Endothelial cell of umbilical vein (primary cell): Measurements from ENCODE around the gene EIF4E1B. TPM values are rescaled to one million over a fixed set of nuclear protein-coding genes. Genes with fewer than 3 reads are reported as not detected.

Experiments used
- BruUV-seq: library from RNA; stranded (reverse); fragments of 400-500 nt; replicated peaks from 2 replicates; lab custom pipeline; 2021; lab: Mats Ljungman, UMichigan
- CTCF ChIA-PET: fragments of 300-600, 350-600 bp; sonication (Branson Sonifier 250); formaldehyde crosslinking; loops from one replicate; lab custom pipeline; 2021; ENCODE audit warnings: antibody characterized with exemption, inconsistent platforms; lab: Charles Lee
- POLR2A ChIA-PET: fragments of 300-600, 350-600 bp; sonication (Branson Sonifier 250); formaldehyde crosslinking; loops from one replicate; lab custom pipeline; 2021; ENCODE audit warnings: antibody characterized with exemption, inconsistent platforms; lab: Charles Lee
- DNase-seq: peaks from one replicate; pipeline ENCODE4 v3.0.0-alpha.2; 2011; ENCODE audit warnings: low read depth, low spot score
- FAIRE-seq: peaks from 2 replicates; lab custom pipeline; 2011; peaks lifted over from hg19 to GRCh38; lab: Jason Lieb, UNC
- H2AFZ ChIP-seq: 2 replicates; pipeline ENCODE4 v1.6.0; 2012; ENCODE audit warnings: low read depth, low read length, control low read depth, inconsistent platforms
- H3K27ac ChIP-seq: 2 replicates; pipeline ENCODE4 v1.5.1; 2011; ENCODE audit warnings: low read depth, mild to moderate bottlenecking, control low read depth, low read length, moderate library complexity; ENCODE audit not compliant: insufficient read depth
- H3K27me3 ChIP-seq, 2 experiments: 2 replicates each; pipeline versions ENCODE4 v1.6.0 to v1.6.1; 2011; ENCODE audit warnings: low read length in 2 of 2, mixed read lengths in 1 of 2; ENCODE audit not compliant: control insufficient read depth in 2 of 2, insufficient read depth in 2 of 2
- H3K36me3 ChIP-seq, 2 experiments: 2 replicates in 1 of 2; 3 replicates in 1 of 2; pipeline ENCODE4 v1.5.1; 2011; ENCODE audit warnings: low read length in 2 of 2, mild to moderate bottlenecking in 1 of 2, moderate library complexity in 1 of 2; ENCODE audit not compliant: control insufficient read depth in 2 of 2, insufficient read depth in 2 of 2; ENCODE audit errors: extremely low read depth in 1 of 2
- H3K4me1 ChIP-seq: 3 replicates; pipeline ENCODE4 v1.5.1; 2011; ENCODE audit warnings: mild to moderate bottlenecking, low read length; ENCODE audit not compliant: control insufficient read depth, insufficient read depth; ENCODE audit errors: extremely low read depth
- H3K4me2 ChIP-seq: 2 replicates; pipeline ENCODE4 v1.6.1; 2011; ENCODE audit warnings: low read length, control low read depth, mixed read lengths; ENCODE audit not compliant: insufficient read depth
- H3K4me3 ChIP-seq, 3 experiments: fragments of 200-600 bp in 1 of 3; sonication (generic), shearing (Covaris generic) in 1 of 3; replicated peaks in 1 of 3; 2 replicates each; pipeline ENCODE4 v1.5.1; 2011 to 2016; ENCODE audit warnings: control low read depth in 3 of 3, low read length in 3 of 3, mild to moderate bottlenecking in 2 of 3, inconsistent platforms in 1 of 3, low read depth in 1 of 3, moderate library complexity in 1 of 3; ENCODE audit not compliant: insufficient read depth in 1 of 3
- H3K79me2 ChIP-seq: 2 replicates; pipeline ENCODE4 v1.6.0; 2012; ENCODE audit warnings: low read length, inconsistent platforms; ENCODE audit not compliant: control insufficient read depth, insufficient read depth
- H3K9ac ChIP-seq: replicated peaks from 2 replicates; pipeline ENCODE3; 2011; ENCODE audit warnings: low read length, control low read depth; ENCODE audit not compliant: insufficient read depth; ENCODE audit errors: extremely low read depth
- H3K9me1 ChIP-seq: replicated peaks from 3 replicates; pipeline ENCODE4 v1.6.0; 2011; ENCODE audit warnings: mild to moderate bottlenecking, low read length; ENCODE audit not compliant: control insufficient read depth, insufficient read depth; ENCODE audit errors: extremely low read depth
- H3K9me3 ChIP-seq: replicated peaks from 2 replicates; pipeline ENCODE4 v1.5.1; 2012; ENCODE audit warnings: low read length, inconsistent platforms; ENCODE audit not compliant: control insufficient read depth, insufficient read depth
- H4K20me1 ChIP-seq: replicated peaks from 2 replicates; pipeline ENCODE3; 2011; ENCODE audit warnings: mild to moderate bottlenecking, low read length; ENCODE audit not compliant: control insufficient read depth, insufficient read depth; ENCODE audit errors: extremely low read depth
- CTCF ChIP-seq, 2 donors: IDR thresholded peaks; 1 replicate in 1 of 2; 2 replicates in 1 of 2; pipeline ENCODE4 v1.5.1; 2011; ENCODE audit warnings: low read length in 2 of 2, mild to moderate bottlenecking in 2 of 2, moderate library complexity in 2 of 2, control low read depth in 1 of 2, inconsistent platforms in 1 of 2, low read depth in 1 of 2; ENCODE audit not compliant: insufficient read depth in 1 of 2; ENCODE audit errors: extremely low read depth in 1 of 2
- EZH2 ChIP-seq: IDR thresholded peaks from 2 replicates; pipeline ENCODE4 v1.6.1; 2012; ENCODE audit warnings: borderline replicate concordance, low read depth, mild to moderate bottlenecking, moderate library complexity, low read length, inconsistent platforms; ENCODE audit not compliant: severe bottlenecking
- FOS ChIP-seq: IDR thresholded peaks from 2 replicates; pipeline ENCODE4 v1.6.1; 2011; ENCODE audit warnings: mild to moderate bottlenecking, low read length, moderate library complexity, borderline replicate concordance; ENCODE audit not compliant: insufficient read depth
- GATA2 ChIP-seq: IDR thresholded peaks from 2 replicates; pipeline ENCODE4 v1.7.0; 2011; ENCODE audit warnings: low read depth, mild to moderate bottlenecking, moderate library complexity, mixed read lengths, low read length; ENCODE audit not compliant: insufficient read length, insufficient read depth
- JUN ChIP-seq: IDR thresholded peaks from 2 replicates; pipeline ENCODE4 v1.6.1; 2011; ENCODE audit warnings: borderline replicate concordance, low read depth; ENCODE audit not compliant: insufficient read length, insufficient read depth
- MAX ChIP-seq: IDR thresholded peaks from 2 replicates; pipeline ENCODE4 v1.6.1; 2011; ENCODE audit not compliant: insufficient read depth, insufficient read length
- MYC ChIP-seq: IDR thresholded peaks from one replicate; pipeline ENCODE4 v1.6.1; 2011; ENCODE audit warnings: mild to moderate bottlenecking, low read depth, low read length
- POLR2A ChIP-seq: IDR thresholded peaks from 2 replicates; pipeline ENCODE4 v1.6.1; 2012; ENCODE audit warnings: low read depth, mild to moderate bottlenecking, control low read depth, low read length
- POLR2AphosphoS5 ChIP-seq: IDR thresholded peaks from 2 replicates; pipeline ENCODE4 v1.6.1; 2012; ENCODE audit warnings: low read depth, mild to moderate bottlenecking, control low read depth, low read length, moderate library complexity; ENCODE audit not compliant: insufficient read depth
- dilution Hi-C: fragments of 300-500 bp; cut with MboI; formaldehyde crosslinking; loops from one replicate; pipeline ENCODE4 v1.15.0; 2019; ENCODE audit warnings: low sequenced_read_pairs; ENCODE audit not compliant: extremely low pct_ligation_motif_present
- intact Hi-C: fragments of 100-400 bp; cut with micrococcal nuclease; formaldehyde crosslinking; loops from one replicate; pipeline ENCODE4 v1.10.0; 2022
- polyA plus RNA-seq, 4 experiments: library from polyadenylated mRNA; depleted of rRNA in 3 of 4; stranded (reverse) in 3 of 4; unstranded in 1 of 4; fragments of >200 nt; gene quantifications; 2 replicates each; pipeline versions ENCODE4 v1.2.1 to v1.2.3, GENCODE V29; 2011 to 2012; ENCODE audit warnings: missing spikeins in 1 of 4
- total RNA-seq: library from RNA; stranded (reverse); gene quantifications from 2 replicates; pipeline ENCODE4 v1.2.3, GENCODE V29; 2021

The EIF4E1B gene
- total and polyA plus RNA-seq, 2 donors (not counting 3 experiments of a cell fraction or from before 2014, with no cell fraction given) = not detected

GRCh38 chr5:176606875-176607274 lies 23.6 kb upstream of the EIF4E1B start:
- Histone ChIP-seq H3K9me1 (no peaks in the 10 kb centered on the region), H2AFZ (no peak overlapping the region), H3K4me1 (peaks cover 2% of the 10 kb centered on the region), H3K27me3 (no peaks in the 10 kb centered on the region), H3K79me2 (no peaks in the 10 kb centered on the region), H3K27ac (no peak overlapping the region), H3K4me3 (no peak overlapping the region), H3K36me3 (no peaks in the 10 kb centered on the region), H3K9ac (no peak overlapping the region), H3K4me2 (no peak overlapping the region), H3K9me3 (no peaks in the 10 kb centered on the region), H4K20me1 (no peaks in the 10 kb centered on the region)
- no TSS peak for BruUV-seq
- TF ChIP-seq GATA2 = no peak
- TF ChIP-seq EZH2 = no peak
- no peak for TF ChIP-seq FOS
- ChIA-PET POLR2A (no interaction called here), CTCF (interaction anchor here (1.3 to 1.4 kb wide), 2 partner anchors 10 to 239 kb away, joined by 3 read pairs; no protein-coding TSS in a partner anchor)
- DNase-seq (no peak), FAIRE-seq (no peak)
- dilution Hi-C loops = no loop called here
- intact Hi-C loops = no loop called here

GRCh38 chr5:176608142-176608705 lies 22.3 kb upstream of the EIF4E1B start:
- Histone ChIP-seq H3K27ac (no peak overlapping the region), H2AFZ (no peak overlapping the region), H3K27me3 (no peaks in the 10 kb centered on the region), H3K4me1 (peaks cover 2% of the 10 kb centered on the region), H3K9ac (no peak overlapping the region), H4K20me1 (no peaks in the 10 kb centered on the region), H3K9me1 (no peaks in the 10 kb centered on the region), H3K9me3 (no peaks in the 10 kb centered on the region), H3K36me3 (no peaks in the 10 kb centered on the region), H3K4me2 (no peak overlapping the region), H3K4me3 (no peak overlapping the region), H3K79me2 (no peaks in the 10 kb centered on the region)
- intact Hi-C loops = no loop called here
- POLR2A ChIA-PET = interaction anchor here (0.6 kb wide), 1 partner anchor 13 kb away, joined by 6 read pairs; no protein-coding TSS in a partner anchor
- CTCF ChIA-PET = interaction anchor here (1.0 to 2.4 kb wide), 3 partner anchors 9 to 14 kb away, joined by 3 to 9 read pairs (median 4); no protein-coding TSS in a partner anchor
- TF ChIP-seq MYC = no peak
- no peak for TF ChIP-seq EZH2
- no peak for TF ChIP-seq POLR2AphosphoS5
- no peak for TF ChIP-seq JUN
- no peak for TF ChIP-seq CTCF (IDR thresholded peaks at IDR 0.05; ENCODE audit: extremely low read depth in 1 of 2, insufficient read depth in 1 of 2, low read depth in 1 of 2, low read length in 2 of 2)
- TF ChIP-seq GATA2 = no peak
- TF ChIP-seq POLR2A = no peak
- TF ChIP-seq MAX = no peak
- TF ChIP-seq FOS = no peak
- dilution Hi-C loops = no loop called here
- DNase-seq = no peak
- no TSS peak for BruUV-seq
- FAIRE-seq = no peak
